ENCODE results near the gene FAM240B.

FAM240B gene

DNA sequence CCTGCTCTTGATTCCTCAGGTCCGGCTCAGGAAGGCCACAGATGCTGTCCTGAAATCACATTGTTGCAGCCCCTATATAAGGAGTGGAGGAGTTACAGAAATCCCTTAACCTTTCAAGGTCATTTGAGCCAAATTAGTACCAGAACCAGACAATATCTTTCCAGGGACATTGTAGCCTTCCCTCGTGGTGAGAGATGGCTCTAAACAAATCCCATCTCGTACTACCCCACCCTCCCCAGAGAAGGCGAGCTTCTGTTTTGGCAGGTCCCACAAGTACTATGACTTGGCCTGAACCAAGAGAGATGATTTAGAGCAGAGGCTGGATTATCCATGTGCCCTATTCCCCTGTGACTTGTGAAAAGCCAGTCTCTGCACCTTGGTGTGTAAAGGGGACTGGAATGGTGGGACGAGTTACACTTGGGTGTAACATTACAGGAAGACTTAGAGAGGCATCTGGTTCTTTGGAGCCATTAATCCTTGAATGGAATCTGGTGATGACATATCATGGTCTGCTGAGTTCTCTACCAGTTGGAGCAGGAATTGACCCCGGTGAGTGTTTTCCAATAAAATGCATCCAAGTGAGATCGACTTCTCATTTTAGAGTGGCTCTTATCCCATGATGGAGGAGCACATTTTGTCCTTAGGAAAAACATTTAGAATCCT is at the start of gene FAM240B:
Gene FAM240B, minus strand, starts transcription at position 51 of the 663 bp plus-strand sequence. CDS start 16,134 bp downstream, outside the sequence.
- DNase-seq (ENCODE audit: low read depth), result no peak

DNA sequence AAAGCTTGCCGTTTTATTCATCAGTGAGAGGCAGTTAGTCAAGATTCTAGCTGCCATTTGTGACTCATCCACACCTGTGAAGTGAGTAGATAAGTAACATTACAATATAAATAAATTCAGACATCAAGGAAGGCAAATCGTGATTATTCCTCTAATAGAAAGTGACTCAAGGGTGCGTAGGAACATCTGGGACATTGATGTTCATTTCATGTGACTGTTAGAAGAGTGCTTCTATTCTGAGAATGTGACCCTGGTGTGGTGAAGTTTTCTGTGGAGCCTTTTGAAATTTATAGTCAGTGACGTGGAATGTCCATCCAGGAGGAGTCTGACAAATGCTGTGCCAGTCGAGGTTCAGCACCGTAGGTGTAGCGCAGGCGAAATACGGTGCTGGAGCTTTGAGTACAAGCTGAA is 48.4 kb upstream of the FAM240B start:
- no peak for DNase-seq (ENCODE audit: low read depth)

DNA sequence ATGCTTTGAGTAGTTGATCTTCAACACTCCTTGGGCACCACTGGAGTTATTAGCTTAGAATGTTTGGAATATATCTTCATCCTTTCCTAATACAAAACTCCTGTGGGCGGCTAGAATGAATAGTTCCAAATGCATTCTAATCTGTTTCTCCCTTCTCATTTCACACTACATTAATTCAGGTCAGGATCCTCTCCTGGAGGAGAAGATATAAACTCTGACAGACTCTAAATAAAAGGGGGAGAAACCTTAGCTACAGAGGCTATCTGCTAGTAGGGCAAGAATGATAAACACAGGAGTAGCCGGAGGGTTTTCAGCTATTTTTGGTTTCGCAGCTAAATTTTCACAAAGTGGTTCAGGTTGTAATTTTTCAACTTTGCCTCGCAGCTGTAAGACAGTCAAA is 45.2 kb upstream of the FAM240B start:
- DNase-seq (ENCODE audit: low read depth), result no peak

DNA sequence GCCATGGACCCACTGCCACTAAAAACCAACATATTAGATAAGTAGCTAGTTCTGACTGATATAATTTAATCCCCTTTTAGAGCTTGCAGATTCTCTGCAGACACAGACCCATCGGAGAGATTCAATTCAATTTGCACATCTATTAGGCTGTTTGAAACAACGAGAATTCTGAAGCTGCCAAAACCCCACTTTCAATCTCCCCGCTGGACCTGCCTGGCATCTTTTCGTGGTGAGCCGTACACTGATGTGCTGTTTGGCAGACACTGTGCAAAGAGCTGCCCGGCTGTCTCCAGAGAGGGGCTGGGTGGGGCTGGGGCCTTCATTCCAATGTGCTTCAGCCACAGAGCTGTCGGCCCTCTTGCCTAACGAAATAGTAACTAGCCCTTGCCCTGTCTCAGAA is 42.1 kb upstream of the FAM240B start:
- DNase-seq (ENCODE audit: low read depth), result no peak

DNA sequence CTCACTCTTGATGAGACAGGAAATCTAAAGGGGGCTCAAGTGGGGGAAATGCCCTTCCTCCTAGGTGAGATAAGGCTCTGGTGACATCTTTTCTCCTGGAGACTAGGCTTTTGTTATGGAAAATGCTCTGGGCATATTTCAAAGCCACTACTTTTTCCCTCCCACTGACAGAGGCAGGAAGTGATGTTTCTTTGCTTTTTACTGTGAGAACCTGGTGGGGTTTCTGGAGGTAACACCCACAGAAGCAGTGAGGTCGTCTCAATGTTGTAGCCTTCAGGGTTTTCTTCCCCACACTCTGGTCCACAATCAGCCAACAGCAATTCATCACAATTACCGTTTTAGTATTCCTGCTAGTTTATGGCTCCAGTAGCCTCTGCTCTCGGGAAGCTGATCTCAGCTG is 41.4 kb upstream of the FAM240B start:
- no peak for DNase-seq (ENCODE audit: low read depth)

DNA sequence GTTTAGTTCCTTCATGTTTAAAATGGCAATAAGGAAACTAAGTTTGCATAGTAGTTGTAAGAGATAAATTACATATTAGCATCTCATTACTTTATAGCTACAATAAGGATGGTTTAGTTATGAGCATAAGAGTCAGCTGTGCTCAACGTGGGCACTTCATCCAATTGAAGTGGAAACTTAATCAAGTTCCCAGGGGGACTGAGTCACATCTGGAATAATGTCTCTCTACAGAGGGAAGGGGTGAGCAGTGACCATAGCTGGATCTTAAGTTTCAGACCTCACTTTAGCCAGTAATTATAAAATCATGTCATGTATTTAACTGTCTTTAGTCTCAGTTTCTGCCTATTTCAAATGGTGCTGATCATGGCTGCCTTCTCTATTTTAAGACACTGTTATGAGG is 36.8 kb upstream of the FAM240B start:
- no peak for DNase-seq (ENCODE audit: low read depth)

DNA sequence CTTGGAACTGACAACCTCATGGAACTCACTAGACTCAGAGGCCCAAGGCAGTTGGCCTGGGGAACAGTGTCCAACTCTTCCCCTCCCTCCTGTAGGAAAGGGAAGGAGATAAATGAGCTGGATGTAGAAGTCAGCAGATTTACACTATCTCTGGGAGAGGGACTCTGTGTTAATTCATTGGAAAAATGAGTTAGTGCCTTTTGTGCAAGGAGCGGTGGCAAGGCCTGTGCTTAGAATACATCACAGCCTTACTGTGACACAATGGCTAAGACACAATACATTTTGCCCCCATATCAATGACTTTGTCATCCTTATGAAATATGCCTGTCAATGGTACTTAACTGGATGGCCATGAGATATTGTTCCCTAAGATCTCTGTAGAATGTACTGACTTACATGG is 28.0 kb upstream of the FAM240B start:
- no peak for DNase-seq (ENCODE audit: low read depth)

DNA sequence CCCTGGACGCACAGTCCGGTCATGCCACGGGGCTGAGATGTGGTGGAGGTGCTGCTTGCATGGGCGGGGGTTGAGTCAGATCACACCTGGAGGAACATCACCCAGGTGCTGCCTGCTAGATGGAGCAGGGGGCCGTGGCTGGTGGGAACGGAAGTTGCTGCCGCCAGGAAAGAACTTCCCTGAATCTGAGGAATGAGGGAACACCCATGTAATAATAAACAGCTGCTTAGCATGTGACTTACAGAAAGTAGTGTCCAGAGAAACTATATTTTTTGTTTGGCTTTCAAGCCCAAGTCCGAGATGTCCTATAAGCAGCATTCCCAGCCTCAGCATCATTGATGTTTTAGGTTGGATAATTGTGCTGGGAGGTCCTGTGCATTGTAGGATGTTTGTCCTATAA is 27.1 kb upstream of the FAM240B start:
- DNase-seq (ENCODE audit: low read depth), result no peak

DNA sequence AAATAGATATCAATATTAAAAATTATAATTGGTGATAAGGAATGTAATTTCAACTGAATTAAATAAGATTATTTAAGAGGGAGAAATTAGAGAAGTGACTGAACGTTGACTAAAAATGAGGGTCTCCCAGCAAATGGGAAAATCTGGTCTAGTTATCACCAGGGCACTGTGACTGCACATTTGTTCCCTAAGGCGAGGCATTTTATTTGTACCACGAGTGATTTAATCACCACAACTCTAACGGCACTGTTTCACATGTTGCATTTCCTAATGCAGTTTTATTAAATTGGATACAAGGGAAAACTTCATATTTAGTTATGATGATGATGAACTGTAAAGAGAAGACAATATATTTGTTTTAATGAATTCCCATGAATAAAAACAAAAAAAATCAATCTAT is 26.4 kb upstream of the FAM240B start:
- no peak for DNase-seq (ENCODE audit: low read depth)

DNA sequence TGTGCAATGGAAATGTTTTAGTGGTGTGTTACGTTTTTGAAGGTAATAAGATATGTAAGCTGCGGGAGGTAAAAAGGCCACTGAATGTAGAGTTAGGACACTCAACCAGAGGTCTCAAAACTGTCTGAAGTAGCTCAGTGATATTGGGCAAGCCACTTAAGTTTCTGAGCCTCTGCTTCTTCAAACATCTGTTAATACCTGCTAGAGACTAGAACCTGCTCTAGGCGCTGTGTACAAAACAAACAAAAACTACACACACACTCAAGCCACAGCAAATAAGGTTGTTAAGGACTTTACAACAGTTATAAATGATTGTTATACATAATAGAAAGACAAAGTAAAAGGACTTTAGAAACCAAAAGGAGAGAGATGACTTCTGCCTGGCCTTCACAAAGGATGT is 24.6 kb upstream of the FAM240B start:
- no peak for DNase-seq (ENCODE audit: low read depth)

DNA sequence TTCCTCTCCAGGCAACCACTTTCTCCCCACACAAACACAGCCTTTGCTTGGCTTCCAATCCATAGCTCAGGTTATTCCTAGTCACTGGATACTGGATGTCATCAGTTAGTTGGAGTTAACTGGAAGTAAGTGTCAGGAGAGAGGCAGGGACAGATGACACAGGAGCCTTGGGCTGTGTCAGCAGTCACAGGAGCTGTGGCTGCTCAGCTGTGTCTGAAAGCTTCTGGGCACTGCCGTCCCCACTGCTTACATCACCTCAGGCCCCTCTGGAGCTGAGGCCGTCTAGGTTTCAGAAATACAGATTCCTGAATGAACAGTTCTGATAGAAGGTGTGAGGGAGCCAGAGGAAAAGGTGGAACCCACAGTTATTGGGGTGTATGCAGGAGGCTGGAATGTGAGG is 17.3 kb upstream of the FAM240B start:
- DNase-seq (ENCODE audit: low read depth), result no peak

DNA sequence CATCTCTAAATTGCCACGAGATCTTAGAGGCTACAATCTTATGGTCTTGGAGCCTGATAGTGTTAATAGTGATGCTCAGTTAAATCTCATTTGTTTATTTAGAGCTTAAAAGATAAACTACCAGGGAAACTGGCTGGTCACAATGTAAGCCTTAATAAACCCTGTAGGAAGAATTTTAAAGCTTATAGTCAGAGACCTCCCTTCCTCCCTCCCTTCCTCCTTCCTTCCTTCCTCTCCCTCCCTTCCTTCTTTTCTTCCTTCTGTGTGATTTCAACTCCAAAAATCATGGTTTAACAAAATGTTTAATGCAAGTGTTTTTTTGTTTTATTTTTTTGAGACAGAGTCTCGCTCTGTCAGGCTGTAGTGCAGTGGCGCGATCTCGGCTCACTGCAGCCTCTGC is 14.9 kb upstream of the FAM240B start:
- DNase-seq (ENCODE audit: low read depth), result no peak

DNA sequence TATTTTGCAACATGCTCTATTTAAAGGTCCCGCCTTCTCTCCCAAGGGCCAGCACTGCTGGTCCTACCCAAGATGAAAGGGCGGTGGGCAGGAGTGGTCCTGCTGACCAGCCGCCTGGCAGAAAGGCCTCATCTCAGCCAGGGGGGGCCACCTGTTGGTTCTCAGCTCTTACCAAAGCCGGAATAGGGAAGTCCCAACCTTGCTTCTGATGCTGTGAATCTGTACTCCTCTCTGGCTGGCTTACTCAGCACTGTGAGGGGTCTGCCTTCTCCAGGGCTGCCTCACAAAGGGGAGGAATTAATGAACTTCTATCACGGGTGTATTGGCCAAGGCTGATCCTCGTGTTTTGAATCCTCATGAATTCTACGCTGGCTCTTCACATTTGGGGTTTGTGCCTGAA is 13.6 kb upstream of the FAM240B start:
- no peak for DNase-seq (ENCODE audit: low read depth)

DNA sequence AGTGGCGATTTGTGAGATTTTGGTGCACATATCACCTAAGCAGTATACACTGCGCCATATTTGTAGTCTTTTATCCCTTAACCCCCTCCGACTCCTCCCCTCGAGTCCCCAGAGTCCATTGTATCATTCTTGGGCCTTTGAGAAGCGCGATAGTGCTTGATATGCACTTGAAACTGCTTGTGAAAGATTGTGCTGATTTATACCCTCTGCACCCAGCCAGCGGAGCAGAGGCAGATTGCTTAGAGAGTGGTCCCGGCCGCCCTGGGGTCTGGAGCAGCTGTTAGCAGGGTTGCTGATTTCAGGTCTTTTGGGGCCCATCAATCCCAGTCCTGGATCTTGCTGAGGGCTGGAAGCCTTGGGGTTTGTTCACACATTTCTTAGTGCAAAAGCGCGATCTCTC is 13.0 kb upstream of the FAM240B start:
- no peak for DNase-seq (ENCODE audit: low read depth)

DNA sequence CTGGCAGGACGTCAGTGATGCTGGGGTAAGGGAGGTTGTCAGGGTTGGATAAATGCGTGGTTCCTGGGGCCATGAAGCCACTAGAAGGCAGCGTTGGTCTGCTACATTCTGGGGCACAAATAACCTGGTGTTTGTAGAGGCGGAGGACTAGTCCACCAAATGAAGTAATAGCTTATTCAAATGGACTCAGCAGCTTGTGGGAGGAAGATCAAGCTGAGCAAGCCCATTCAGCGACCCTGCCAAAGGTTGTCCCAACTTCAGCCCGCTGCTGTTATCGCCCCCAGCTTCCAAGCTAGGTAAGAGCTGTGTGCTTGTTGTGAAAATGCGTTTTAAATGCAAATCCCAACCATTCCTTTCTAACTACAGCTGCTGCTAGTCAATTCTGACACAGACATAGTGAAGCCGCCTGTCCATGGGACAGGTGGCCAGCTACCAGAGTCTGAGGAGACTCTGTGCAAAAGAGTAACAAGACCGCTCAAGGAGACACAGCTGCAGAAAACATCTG is 7.6 kb upstream of the FAM240B start:
- no peak for DNase-seq (ENCODE audit: low read depth)

DNA sequence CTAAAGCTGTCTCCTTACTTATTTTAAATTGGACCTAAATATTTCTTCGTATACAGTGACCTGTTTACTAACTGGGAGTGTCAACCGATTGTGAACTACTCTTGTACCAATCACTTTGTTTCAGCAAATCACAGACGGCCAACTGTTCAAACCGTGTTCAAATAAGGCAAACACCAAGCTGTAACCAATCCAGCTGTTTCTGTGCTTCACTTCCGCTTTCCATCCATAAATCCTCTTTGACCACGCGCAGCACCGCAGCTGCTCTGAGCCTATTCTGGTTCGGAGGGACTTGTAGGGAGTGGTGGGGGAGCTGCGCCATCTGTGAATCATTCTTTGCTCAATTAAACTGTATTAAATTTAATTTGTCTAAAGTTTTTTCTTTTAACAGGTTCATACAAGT is 4.8 kb upstream of the FAM240B start:
- DNase-seq (ENCODE audit: low read depth), result no peak

DNA sequence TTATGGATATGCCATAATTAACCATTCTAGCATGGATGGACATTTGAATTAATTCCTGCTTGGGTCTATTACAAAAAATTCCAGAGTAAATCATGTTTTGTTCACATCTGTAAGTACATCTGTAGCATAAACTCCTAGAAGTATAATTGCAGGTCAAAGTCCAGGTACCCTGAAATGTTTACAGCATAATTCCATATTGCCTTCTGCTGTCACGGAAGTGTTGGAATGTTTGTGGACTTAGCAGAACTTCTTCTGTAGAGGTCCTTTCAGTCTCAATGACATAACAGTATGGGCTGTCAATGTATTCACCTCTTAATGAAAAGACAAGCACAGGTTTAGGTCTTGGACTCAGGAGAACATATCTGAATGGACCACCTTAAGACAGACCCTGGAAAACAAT is 1.8 kb downstream of the FAM240B start:
- no peak for DNase-seq (ENCODE audit: low read depth)

DNA sequence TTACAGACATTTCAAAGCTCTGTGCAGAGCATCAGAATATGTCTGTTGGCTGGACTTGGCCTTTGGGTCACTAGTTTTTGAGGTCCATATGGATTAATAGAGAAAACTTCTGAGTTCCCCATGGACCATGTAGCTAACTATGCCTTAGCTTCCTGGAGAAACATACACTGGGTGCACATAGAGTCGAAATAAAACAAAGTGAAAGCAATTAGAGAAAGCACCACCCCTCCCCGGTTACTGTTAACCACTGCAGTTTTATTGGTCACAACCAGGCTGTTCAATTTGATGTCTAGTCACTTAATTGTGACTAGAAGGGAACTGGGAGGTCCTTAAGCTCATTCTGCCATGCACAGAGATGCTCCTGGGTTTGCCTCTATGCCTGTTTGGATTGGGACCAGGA is 4.2 kb downstream of the FAM240B start:
- DNase-seq (ENCODE audit: low read depth), result no peak

DNA sequence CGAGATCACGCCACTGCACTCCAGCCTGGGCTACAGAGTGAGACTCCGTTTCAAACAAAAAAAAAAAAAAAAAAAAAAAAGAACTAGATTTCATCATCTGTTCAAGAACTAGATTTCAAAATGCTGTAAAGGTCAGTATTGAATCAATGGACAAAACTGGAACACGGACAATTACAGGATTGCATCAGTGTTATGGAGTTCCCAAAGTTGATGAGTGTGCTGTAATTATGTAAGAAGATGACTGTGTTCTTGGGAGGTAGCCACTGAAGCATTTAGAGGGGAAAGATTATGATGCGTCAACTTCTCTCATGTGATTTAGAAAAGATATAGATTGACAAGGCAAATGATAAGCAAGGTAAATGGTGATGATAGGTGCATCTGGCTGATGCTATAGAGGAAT is 6.5 kb downstream of the FAM240B start:
- no peak for DNase-seq (ENCODE audit: low read depth)

DNA sequence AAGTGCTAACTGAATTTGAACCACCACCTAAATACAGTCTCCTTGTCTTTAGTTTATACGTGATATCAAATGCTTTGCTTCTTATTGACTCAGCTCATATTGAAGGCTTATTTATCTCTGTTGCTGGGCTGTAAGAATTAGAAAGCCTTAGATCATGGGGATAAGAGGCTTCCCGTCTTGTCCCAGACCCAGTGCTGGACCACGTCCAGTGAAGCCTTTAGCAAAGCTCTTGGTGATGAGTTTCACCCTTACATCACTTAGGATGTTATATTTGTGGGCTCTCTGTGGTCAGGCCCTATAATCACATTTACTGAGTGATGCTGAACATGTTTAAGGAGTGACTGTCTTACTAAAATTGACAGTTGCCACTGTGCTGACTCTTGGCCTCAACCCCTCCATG is 11.2 kb downstream of the FAM240B start:
- DNase-seq (ENCODE audit: low read depth), result no peak

DNA sequence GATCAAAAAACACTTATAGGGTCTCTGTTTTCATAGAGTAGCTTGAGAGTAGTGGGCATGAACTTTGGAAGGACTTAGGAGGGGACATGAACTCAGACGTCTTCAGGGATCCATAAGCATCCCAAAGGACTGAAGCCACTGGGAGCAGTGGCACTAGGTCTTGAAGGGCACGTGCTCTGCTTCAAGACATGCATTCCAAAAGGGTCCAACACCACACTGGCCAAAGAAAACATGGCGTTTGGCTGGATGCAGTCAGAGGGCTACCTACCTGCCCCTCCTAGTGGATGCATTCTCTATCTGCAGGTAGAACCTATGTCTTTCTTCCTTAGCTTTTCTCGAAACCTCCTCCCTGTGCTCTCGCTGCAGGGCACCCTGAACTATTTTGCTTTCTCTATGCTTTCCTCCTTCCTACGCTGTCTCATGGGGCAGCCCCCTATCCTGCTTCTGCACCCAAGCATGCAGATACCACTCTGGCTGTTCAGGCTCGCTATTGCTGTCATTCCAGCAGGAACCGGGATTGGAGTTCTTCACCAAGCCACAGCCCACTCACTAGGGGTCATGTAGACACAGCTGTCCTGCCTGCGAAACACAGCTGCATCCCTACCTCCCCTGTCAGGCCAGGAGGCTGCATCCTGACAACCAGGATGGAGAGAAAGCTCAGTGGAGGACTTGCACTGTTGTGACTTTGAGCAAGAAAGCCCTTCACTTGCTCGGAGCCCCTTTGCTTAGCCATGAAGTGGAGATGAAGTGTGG is 11.9 kb downstream of the FAM240B start:
- no peak for DNase-seq (ENCODE audit: low read depth)

DNA sequence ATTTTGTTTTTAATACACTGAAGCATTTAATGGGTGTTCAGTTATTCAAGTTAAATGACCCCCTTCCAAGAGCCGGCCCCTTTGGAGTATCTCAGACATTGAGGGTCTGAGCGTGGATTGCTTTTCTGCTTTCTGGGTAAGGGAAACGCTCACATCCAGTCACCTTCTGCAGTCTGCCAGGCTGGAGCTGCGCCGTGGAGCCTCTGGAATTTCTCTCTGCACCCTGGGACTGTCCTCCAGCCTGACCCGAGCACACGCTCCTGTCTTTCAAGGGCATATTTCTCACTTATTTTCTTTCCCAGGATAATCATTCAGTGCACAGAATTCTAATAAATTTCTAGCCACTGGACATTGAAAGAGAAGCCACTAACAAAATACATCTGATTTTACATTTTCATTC is 13.4 kb downstream of the FAM240B start:
- DNase-seq (ENCODE audit: low read depth), result no peak

DNA sequence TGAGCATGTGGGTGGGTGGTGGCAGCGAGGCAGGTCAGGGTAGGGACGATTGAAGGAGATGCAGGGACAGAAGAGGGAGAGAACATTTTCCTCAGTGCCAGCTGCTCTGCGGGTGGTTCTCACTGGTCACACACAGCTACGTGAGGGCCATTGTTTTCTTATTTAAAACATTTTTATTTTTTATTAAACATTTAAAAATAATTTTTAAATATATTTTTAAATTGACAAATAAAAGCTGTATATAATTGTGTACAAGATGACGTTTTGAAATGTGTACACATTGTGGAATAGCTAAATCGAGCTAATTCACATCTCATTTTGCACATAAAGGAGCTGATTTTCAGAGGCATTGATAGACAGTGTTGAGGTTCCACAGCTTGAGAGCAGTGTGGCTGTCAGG is 14.0 kb downstream of the FAM240B start:
- no peak for DNase-seq (ENCODE audit: low read depth)

DNA sequence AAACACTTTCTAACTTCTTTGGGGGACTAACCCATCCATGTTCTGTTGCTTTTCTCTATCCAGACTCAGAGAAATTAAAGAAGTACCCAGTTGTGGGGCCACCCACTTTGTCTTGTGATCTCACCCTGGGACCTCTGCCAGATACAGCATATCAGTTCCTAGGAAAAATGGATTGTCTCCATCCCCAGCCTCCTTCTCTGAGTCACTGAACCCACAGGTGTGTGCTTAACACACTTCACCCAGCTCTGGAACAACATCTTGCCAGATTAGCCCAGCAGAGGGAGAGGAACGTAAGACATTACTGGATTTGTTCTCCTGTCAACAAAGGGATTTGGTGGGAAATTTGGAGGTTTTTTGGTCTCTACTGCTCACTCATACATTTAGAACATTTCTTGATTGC is 19.2 kb downstream of the FAM240B start:
- DNase-seq (ENCODE audit: low read depth), result no peak

All from activated T-cell treated with anti-CD3 and anti-CD28 coated beads for 24 hours (primary cell).